GM23338 (cell line): ENCODE results near the gene IMMP2L. TPM values are rescaled to one million over a fixed set of nuclear protein-coding genes. Genes with fewer than 3 reads are reported as not detected.
A peak's percentile ranks its signal among the peaks of the same experiment; 100 is the strongest.

Source experiments
- ATAC-seq: fragments of 200-7000 bp; cut with Tn5 transposase; 3 replicates; pipeline ENCODE4 v1.9.1; 2020
- DNase-seq: peaks from one replicate; pipeline ENCODE4 v3.0.0-alpha.2; 2015; ENCODE audit warnings: low spot score
- H2AFZ ChIP-seq: fragments of 200-600 bp; sonication (generic); 2 replicates; pipeline ENCODE4 v1.8.0; 2016; ENCODE audit warnings: antibody characterized with exemption, mild to moderate bottlenecking, moderate library complexity
- H3F3A ChIP-seq: fragments of 200-600 bp; sonication (generic); replicated peaks from 2 replicates; pipeline ENCODE4 v1.8.0; 2017; ENCODE audit warnings: antibody characterized with exemption, mixed run types, low read depth
- H3K27ac ChIP-seq: fragments of 200-600 bp; sonication (generic); 2 replicates; pipeline ENCODE4 v1.6.1; 2016; ENCODE audit warnings: low read depth
- H3K27me3 ChIP-seq: fragments of 200-600 bp; sonication (generic); 2 replicates; pipeline ENCODE4 v1.8.0; 2016; ENCODE audit warnings: mild to moderate bottlenecking, mixed run types, moderate library complexity; ENCODE audit not compliant: insufficient read depth
- H3K36me3 ChIP-seq: fragments of 200-600 bp; sonication (generic); 2 replicates; pipeline ENCODE4 v1.8.0; 2016; ENCODE audit warnings: mild to moderate bottlenecking; ENCODE audit not compliant: insufficient read depth
- H3K4me1 ChIP-seq: fragments of 200-600 bp; sonication (generic); 2 replicates; pipeline ENCODE4 v1.8.0; 2016; ENCODE audit warnings: mild to moderate bottlenecking, moderate library complexity; ENCODE audit not compliant: insufficient read depth
- H3K4me2 ChIP-seq: fragments of 200-600 bp; sonication (generic); 2 replicates; pipeline ENCODE4 v1.7.1; 2017; ENCODE audit warnings: mixed run types
- H3K4me3 ChIP-seq: fragments of 200-600 bp; sonication (generic); 2 replicates; pipeline ENCODE4 v1.6.1; 2016; ENCODE audit warnings: mixed run types
- H3K79me2 ChIP-seq: fragments of 200-600 bp; sonication (generic); replicated peaks from 2 replicates; pipeline ENCODE4 v1.8.0; 2017; ENCODE audit warnings: mild to moderate bottlenecking; ENCODE audit not compliant: insufficient read depth
- H3K9me2 ChIP-seq: fragments of 200-600 bp; sonication (generic); 2 replicates; pipeline ENCODE4 v1.8.0; 2017; ENCODE audit not compliant: insufficient read depth
- H4K20me1 ChIP-seq: fragments of 200-600 bp; sonication (generic); replicated peaks from 2 replicates; pipeline ENCODE4 v1.8.0; 2017; ENCODE audit warnings: mild to moderate bottlenecking; ENCODE audit not compliant: insufficient read depth
- H3K27ac Mint-ChIP-seq: 2 replicates; pipeline ENCODE4 v1.8.0; 2020; ENCODE audit warnings: inconsistent platforms, mild to moderate bottlenecking, moderate library complexity, mixed read lengths
- H3K27me3 Mint-ChIP-seq: 3 replicates; pipeline ENCODE4 v1.8.0; 2022; ENCODE audit warnings: low read depth, mild to moderate bottlenecking, moderate library complexity, mixed read lengths, inconsistent platforms; ENCODE audit not compliant: insufficient read depth, poor library complexity
- H3K36me3 Mint-ChIP-seq: 3 replicates; pipeline ENCODE4 v1.8.0; 2021; ENCODE audit warnings: low read depth, mild to moderate bottlenecking, inconsistent platforms, moderate library complexity, mixed read lengths
- H3K4me1 Mint-ChIP-seq: 3 replicates; pipeline ENCODE4 v1.8.0; 2020; ENCODE audit warnings: mild to moderate bottlenecking, inconsistent platforms, mixed read lengths
- H3K4me3 Mint-ChIP-seq: 3 replicates; pipeline ENCODE4 v1.8.0; 2021; ENCODE audit warnings: moderate library complexity, mild to moderate bottlenecking, inconsistent platforms, mixed read lengths
- H3K9me3 Mint-ChIP-seq: 3 replicates; pipeline ENCODE4 v1.8.0; 2020; ENCODE audit warnings: moderate library complexity, mild to moderate bottlenecking, inconsistent platforms, mixed read lengths
- CREB1 ChIP-seq: fragments of 250-450 bp; sonication (Bioruptor Pico); IDR thresholded peaks from 2 replicates; pipeline ENCODE4 v1.5.0; 2020; ENCODE audit warnings: low read depth, mild to moderate bottlenecking, moderate library complexity
- CTCF ChIP-seq, 2 experiments: fragments of 200-600 bp in 1 of 2; sonication (generic) in 1 of 2; conservative IDR thresholded peaks; 2 replicates each; pipeline versions ENCODE4 v1.5.1 to v1.6.1; 2016 to 2017; ENCODE audit warnings: antibody characterized with exemption in 2 of 2, low read depth in 2 of 2, mild to moderate bottlenecking in 2 of 2, moderate library complexity in 1 of 2
- EZH2 ChIP-seq: fragments of 200-600 bp; sonication (generic); IDR thresholded peaks from one replicate; pipeline ENCODE4 v1.8.0; 2017; ENCODE audit warnings: antibody characterized with exemption, mild to moderate bottlenecking, low read depth; ENCODE audit not compliant: unreplicated experiment
- EZH2phosphoT487 ChIP-seq: fragments of 200-600 bp; sonication (generic); IDR thresholded peaks from one replicate; pipeline ENCODE4 v1.8.1; 2018; ENCODE audit warnings: antibody characterized with exemption; ENCODE audit not compliant: unreplicated experiment
- JUNB ChIP-seq: IDR thresholded peaks from one replicate; pipeline ENCODE4 v1.6.1; 2016; ENCODE audit warnings: antibody characterized with exemption; ENCODE audit not compliant: unreplicated experiment
- NANOG ChIP-seq: IDR thresholded peaks from 2 replicates; pipeline ENCODE4 v1.6.1; 2016; ENCODE audit warnings: antibody characterized with exemption, borderline replicate concordance
- POLR2AphosphoS5 ChIP-seq: IDR thresholded peaks from 2 replicates; pipeline ENCODE4 v1.6.1; 2016; ENCODE audit warnings: antibody characterized with exemption, low read depth
- STAT1 ChIP-seq: IDR thresholded peaks from one replicate; pipeline ENCODE4 v1.6.1; 2016; ENCODE audit warnings: antibody characterized with exemption; ENCODE audit not compliant: unreplicated experiment
- ZNF114 ChIP-seq: fragments of 250-450 bp; sonication (Bioruptor Pico); IDR thresholded peaks from 2 replicates; pipeline ENCODE4 v1.5.0; 2020; ENCODE audit warnings: mild to moderate bottlenecking, moderate library complexity
- ZNF331 ChIP-seq: fragments of 250-450 bp; sonication (Bioruptor Pico); IDR thresholded peaks from 2 replicates; pipeline ENCODE4 v1.5.0; 2020; ENCODE audit warnings: low read depth, mild to moderate bottlenecking, moderate library complexity
- polyA plus RNA-seq: library from polyadenylated mRNA; unstranded; fragments of >200 nt; fragmentation: Nextera tagmentation; extraction: Ambion mirVana; gene quantifications from 2 replicates; pipeline ENCODE4 v1.2.1, GENCODE V29; 2016
- total RNA-seq: library from RNA; depleted of rRNA; stranded (reverse); fragments of >200 nt; shearing (Covaris generic); gene quantifications from 2 replicates; pipeline ENCODE4 v1.2.3, GENCODE V29; 2014
- TF ChIP-seq, protein P1 (sequence below): IDR thresholded peaks from 2 replicates; pipeline ENCODE4 v1.6.1; 2016; ENCODE audit warnings: antibody characterized with exemption
- TF ChIP-seq, protein P2 (sequence below): fragments of 250-450 bp; sonication (Bioruptor Pico); IDR thresholded peaks from 2 replicates; pipeline ENCODE4 v1.5.0; 2020; ENCODE audit warnings: mild to moderate bottlenecking, moderate library complexity

IMMP2L gene
- total and polyA plus RNA-seq, 2 experiments from 2014 or later = 7.3 to 14.0 TPM

GRCh38 chr7:111103678-111104274 lies 458.5 kb downstream of the IMMP2L start:
- H3K4me1 Mint-ChIP-seq = peaks cover 31% of the 10 kb centered on the region
- no peaks in the 10 kb centered on the region for H3K9me3 Mint-ChIP-seq
- Histone ChIP-seq H4K20me1 (no peaks in the 10 kb centered on the region), H3K36me3 (no peaks in the 10 kb centered on the region), H3K9me2 (no peaks in the 10 kb centered on the region), H3K4me1 (peaks cover 26% of the 10 kb centered on the region), H3K27ac (no peak overlapping the region), H3K4me2 (peak overlapping the region; percentile 13; the same call in 1 of the 2 replicates), H3K79me2 (no peaks in the 10 kb centered on the region), H3F3A (no peaks in the 10 kb centered on the region), H3K27me3 (no peaks in the 10 kb centered on the region), H2AFZ (no peak overlapping the region), H3K4me3 (no peak overlapping the region)
- H3K4me3 Mint-ChIP-seq = no peak overlapping the region
- no peak for ATAC-seq
- no peaks in the 10 kb centered on the region for H3K27me3 Mint-ChIP-seq
- no peak for DNase-seq
- peak overlapping the region; percentile 93 for H3K27ac Mint-ChIP-seq
- TF ChIP-seq CREB1 (no peak), EZH2 (no peak), ZNF331 (no peak), CTCF (conservative IDR thresholded peaks at IDR 0.05; ENCODE audit: low read depth in 2 of 2) (no peak), JUNB (no peak), NANOG (no peak), POLR2AphosphoS5 (no peak), STAT1 (no peak), ZNF114 (no peak), EZH2phosphoT487 (no peak)
- TF ChIP-seq, protein P1, sequence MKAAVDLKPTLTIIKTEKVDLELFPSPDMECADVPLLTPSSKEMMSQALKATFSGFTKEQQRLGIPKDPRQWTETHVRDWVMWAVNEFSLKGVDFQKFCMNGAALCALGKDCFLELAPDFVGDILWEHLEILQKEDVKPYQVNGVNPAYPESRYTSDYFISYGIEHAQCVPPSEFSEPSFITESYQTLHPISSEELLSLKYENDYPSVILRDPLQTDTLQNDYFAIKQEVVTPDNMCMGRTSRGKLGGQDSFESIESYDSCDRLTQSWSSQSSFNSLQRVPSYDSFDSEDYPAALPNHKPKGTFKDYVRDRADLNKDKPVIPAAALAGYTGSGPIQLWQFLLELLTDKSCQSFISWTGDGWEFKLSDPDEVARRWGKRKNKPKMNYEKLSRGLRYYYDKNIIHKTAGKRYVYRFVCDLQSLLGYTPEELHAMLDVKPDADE = no peak
- TF ChIP-seq, protein P2, sequence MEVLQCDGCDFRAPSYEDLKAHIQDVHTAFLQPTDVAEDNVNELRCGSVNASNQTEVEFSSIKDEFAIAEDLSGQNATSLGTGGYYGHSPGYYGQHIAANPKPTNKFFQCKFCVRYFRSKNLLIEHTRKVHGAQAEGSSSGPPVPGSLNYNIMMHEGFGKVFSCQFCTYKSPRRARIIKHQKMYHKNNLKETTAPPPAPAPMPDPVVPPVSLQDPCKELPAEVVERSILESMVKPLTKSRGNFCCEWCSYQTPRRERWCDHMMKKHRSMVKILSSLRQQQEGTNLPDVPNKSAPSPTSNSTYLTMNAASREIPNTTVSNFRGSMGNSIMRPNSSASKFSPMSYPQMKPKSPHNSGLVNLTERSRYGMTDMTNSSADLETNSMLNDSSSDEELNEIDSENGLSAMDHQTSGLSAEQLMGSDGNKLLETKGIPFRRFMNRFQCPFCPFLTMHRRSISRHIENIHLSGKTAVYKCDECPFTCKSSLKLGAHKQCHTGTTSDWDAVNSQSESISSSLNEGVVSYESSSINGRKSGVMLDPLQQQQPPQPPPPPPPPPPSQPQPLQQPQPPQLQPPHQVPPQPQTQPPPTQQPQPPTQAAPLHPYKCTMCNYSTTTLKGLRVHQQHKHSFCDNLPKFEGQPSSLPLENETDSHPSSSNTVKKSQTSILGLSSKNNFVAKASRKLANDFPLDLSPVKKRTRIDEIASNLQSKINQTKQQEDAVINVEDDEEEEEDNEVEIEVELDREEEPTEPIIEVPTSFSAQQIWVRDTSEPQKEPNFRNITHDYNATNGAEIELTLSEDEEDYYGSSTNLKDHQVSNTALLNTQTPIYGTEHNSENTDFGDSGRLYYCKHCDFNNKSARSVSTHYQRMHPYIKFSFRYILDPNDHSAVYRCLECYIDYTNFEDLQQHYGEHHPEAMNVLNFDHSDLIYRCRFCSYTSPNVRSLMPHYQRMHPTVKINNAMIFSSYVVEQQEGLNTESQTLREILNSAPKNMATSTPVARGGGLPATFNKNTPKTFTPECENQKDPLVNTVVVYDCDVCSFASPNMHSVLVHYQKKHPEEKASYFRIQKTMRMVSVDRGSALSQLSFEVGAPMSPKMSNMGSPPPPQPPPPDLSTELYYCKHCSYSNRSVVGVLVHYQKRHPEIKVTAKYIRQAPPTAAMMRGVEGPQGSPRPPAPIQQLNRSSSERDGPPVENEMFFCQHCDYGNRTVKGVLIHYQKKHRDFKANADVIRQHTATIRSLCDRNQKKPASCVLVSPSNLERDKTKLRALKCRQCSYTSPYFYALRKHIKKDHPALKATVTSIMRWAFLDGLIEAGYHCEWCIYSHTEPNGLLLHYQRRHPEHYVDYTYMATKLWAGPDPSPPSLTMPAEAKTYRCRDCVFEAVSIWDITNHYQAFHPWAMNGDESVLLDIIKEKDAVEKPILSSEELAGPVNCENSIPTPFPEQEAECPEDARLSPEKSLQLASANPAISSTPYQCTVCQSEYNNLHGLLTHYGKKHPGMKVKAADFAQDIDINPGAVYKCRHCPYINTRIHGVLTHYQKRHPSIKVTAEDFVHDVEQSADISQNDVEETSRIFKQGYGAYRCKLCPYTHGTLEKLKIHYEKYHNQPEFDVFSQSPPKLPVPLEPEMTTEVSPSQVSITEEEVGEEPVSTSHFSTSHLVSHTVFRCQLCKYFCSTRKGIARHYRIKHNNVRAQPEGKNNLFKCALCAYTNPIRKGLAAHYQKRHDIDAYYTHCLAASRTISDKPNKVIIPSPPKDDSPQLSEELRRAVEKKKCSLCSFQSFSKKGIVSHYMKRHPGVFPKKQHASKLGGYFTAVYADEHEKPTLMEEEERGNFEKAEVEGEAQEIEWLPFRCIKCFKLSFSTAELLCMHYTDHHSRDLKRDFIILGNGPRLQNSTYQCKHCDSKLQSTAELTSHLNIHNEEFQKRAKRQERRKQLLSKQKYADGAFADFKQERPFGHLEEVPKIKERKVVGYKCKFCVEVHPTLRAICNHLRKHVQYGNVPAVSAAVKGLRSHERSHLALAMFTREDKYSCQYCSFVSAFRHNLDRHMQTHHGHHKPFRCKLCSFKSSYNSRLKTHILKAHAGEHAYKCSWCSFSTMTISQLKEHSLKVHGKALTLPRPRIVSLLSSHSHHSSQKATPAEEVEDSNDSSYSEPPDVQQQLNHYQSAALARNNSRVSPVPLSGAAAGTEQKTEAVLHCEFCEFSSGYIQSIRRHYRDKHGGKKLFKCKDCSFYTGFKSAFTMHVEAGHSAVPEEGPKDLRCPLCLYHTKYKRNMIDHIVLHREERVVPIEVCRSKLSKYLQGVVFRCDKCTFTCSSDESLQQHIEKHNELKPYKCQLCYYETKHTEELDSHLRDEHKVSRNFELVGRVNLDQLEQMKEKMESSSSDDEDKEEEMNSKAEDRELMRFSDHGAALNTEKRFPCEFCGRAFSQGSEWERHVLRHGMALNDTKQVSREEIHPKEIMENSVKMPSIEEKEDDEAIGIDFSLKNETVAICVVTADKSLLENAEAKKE (CRISPR knock-in tag) = no peak
- H3K36me3 Mint-ChIP-seq = no peaks in the 10 kb centered on the region
